ENCODE data around the gene ZNF701.

DNA sequence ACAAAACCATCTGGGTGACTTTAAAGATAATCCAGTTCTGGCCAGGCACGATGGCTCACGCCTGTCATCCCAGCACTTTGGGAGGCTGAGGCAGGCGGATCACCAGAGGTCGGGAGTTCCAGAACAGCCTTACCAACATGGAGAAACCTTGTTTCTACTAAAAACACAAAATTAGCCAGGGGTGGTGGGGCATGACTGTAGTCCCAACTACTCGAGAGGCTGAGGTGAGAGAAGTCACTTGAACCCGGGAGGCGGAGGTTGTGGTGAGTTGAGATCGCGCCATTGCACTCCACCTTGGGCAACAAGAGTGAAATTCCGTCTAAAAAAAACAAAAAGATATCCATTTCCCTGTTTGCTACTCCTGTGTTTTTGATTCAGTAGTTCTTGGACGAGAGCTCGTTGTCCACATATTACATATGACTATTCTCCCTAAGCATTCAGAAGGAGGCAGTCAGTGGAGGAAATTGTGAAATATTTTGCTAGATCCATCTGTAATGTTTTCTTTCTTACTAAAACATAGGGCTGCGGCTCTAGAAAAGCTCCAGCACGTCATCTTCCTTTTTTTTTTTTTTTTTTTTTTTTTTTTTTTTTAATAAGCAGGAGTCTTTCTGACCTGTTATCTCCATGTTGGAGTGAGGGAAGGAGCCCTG, 33.6 kb downstream of the ZNF701 start:
- TF ChIP-seq, protein P1, sequence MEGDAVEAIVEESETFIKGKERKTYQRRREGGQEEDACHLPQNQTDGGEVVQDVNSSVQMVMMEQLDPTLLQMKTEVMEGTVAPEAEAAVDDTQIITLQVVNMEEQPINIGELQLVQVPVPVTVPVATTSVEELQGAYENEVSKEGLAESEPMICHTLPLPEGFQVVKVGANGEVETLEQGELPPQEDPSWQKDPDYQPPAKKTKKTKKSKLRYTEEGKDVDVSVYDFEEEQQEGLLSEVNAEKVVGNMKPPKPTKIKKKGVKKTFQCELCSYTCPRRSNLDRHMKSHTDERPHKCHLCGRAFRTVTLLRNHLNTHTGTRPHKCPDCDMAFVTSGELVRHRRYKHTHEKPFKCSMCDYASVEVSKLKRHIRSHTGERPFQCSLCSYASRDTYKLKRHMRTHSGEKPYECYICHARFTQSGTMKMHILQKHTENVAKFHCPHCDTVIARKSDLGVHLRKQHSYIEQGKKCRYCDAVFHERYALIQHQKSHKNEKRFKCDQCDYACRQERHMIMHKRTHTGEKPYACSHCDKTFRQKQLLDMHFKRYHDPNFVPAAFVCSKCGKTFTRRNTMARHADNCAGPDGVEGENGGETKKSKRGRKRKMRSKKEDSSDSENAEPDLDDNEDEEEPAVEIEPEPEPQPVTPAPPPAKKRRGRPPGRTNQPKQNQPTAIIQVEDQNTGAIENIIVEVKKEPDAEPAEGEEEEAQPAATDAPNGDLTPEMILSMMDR (IDR thresholded peaks at IDR 0.05), result no peak
- no peak for TF ChIP-seq EP300 (IDR thresholded peaks at IDR 0.05)
- TF ChIP-seq POLR2A (IDR thresholded peaks at IDR 0.05; ENCODE audit: low read depth), result no peak

Measured in esophagus muscularis mucosa (tissue), 4 donors.